ENCODE measurements around the gene SYNE2.
"Not testable (repeated sequence)": the region's sequence is repeated elsewhere in the genome, so short reads cannot be mapped to it uniquely, and the experiment has no call there.

Gene SYNE2, protein sequence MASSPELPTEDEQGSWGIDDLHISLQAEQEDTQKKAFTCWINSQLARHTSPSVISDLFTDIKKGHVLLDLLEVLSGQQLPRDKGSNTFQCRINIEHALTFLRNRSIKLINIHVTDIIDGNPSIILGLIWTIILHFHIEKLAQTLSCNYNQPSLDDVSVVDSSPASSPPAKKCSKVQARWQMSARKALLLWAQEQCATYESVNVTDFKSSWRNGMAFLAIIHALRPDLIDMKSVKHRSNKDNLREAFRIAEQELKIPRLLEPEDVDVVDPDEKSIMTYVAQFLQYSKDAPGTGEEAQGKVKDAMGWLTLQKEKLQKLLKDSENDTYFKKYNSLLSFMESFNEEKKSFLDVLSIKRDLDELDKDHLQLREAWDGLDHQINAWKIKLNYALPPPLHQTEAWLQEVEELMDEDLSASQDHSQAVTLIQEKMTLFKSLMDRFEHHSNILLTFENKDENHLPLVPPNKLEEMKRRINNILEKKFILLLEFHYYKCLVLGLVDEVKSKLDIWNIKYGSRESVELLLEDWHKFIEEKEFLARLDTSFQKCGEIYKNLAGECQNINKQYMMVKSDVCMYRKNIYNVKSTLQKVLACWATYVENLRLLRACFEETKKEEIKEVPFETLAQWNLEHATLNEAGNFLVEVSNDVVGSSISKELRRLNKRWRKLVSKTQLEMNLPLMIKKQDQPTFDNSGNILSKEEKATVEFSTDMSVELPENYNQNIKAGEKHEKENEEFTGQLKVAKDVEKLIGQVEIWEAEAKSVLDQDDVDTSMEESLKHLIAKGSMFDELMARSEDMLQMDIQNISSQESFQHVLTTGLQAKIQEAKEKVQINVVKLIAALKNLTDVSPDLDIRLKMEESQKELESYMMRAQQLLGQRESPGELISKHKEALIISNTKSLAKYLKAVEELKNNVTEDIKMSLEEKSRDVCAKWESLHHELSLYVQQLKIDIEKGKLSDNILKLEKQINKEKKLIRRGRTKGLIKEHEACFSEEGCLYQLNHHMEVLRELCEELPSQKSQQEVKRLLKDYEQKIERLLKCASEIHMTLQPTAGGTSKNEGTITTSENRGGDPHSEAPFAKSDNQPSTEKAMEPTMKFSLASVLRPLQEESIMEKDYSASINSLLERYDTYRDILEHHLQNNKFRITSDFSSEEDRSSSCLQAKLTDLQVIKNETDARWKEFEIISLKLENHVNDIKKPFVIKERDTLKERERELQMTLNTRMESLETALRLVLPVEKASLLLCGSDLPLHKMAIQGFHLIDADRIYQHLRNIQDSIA (N-terminal part only)

DNA sequence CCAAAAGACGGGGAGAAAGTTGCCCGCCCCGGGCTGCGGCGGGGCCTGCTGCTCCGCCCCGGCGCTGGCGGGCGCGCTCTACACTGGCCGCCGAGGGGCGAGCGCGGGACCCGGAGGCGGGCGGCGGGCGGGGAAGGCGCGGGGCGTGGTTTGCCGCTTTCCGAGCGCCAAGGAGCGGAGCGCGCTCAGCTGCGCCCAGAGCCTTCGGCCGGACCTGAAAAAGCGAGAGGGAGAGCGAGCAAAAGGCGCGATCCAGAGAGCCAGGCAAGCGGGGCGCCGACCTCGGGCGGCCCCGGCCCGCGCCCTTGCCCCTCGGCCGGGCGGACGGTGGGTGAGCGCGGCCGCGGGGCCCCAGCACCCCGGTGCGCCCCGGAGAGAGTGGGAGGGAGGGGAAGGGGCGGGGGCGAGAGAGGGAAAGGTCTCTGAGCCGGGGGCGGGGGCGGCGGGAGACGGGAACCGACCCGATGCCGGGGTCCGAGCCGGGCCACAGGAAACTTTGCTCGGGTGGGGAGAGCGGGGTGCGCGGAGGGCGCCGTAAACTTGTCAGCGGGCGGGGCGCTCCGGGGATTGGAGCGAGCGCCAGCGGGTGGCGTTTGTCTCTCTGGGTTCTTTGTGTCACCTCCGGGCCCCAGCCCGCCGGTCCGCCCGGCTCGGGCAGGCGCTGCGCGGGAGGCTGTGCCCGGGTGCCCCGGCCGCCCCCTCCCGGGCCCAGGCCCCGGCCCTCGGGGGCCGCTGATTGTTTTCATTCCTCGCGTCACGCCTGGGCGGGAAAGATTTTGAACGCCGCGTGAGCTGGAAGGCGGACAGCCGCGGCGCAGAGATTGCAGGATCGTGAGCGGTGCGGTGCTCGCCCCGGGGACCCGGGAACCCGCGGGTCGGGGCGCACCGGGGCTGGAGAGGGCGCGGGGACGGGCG lies at the start of gene SYNE2:
Gene SYNE2 (plus strand): TSS at position 188 of the 915 bp plus-strand sequence. CDS start 56,145 bp downstream, outside the sequence.
- DNase-seq (ENCODE audit: low read depth), result peak; percentile 74

DNA sequence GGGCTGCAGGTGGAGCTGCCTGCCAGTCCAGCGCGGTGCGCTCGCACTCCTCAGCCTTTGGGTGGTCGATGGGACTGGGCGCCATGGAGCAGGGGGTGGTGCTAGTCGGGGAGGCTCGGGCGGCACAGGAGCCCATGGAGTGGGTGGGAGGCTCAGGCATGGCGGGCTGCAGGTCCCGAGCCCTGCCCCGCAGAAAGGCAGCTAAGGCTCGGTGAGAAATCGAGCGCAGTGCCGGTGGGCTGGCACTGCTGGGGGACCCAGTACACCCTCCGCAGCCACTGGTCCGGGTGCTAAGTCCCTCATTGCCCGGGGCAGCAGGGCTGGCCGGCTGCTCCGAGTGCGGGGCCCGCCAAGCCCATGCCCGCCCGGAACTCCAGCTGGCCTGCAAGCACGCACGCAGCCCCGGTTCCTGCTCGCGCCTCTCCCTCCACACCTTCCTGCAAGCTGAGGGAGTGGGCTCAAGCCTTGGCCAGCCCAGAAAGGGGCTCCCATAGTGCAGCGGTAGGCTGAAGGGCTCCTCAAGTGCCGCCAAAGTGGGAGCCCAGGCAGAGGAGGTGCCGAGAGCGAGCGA lies 49.5 kb upstream of the SYNE2 start:
- DNase-seq (ENCODE audit: low read depth), result not testable (repeated sequence)

DNA sequence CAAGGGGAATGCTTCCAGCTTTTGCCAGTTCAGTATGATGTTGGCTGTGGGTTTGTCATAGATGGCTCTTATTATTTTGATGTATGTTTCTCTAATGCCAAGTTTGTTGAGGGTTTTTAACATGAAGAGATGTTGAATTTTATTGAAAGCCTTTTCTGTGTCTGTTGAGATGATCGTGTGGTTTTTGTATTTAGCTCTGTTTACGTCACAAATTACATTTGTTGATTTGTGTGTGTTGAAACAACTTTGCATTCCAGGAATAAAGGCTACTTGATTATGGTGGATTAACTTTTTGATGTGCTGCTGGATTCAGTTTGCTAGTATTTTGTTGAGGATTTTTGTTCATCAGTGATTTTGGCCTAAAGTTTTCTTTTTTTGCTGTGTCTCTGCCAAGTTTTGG lies 46.7 kb upstream of the SYNE2 start:
- not testable (repeated sequence) for DNase-seq (ENCODE audit: low read depth)

DNA sequence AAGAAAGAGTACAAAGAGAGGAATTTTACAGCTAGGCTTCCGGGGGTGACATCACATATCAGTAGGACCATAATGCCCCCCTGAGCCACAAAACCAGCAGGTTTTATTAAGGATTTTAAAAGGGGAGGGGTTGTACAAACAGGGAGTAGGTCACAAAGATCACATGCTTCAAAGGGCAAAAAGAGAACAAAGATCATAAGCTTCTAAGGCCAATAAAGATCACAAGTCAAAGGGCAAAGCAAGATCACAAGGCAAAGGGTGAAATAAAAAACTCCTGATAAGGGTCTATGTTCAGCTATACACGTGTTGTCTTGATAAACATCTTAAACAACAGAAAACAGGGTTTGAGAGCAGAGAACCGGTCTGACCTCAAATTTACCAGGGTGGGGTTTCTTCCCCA lies 41.1 kb upstream of the SYNE2 start:
- not testable (repeated sequence) for DNase-seq (ENCODE audit: low read depth)

DNA sequence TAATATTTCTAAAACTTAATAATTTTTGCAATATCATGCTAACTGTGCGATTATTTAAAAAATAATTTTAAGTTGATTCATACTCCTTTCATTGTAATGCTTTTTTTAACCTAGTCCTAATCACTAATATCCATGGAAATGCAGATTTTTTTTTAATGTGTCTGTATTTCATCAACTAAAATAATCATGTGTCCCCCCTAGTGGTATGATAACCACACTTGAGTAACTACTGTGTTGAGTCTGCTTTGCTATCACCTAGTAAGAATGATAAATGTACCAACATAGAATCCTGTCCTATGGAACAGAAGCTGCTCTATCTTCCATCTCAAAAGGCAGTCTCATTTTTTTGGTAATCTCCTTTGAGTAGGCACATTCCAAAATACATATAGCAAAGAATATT lies 19.1 kb upstream of the SYNE2 start:
- no peak for DNase-seq (ENCODE audit: low read depth)

DNA sequence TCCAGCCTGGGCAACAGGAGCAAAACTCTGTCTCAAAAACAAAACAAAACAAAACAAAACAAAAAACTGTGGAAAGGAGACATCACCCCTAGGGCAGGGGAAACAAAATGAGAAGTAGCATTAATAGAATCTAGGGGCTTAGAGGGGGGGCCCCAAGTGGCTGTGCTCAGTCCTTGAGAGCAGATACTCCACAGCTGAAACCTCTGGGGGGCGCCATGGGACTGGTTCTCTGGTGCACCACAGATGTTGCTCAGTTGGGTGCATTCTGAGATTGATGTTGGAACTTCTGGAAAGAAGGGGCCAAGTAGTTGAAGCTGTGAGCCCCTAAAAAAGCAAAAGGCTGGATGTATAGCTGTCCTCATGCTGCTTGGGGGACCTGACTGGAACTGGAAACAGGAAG lies 11.8 kb upstream of the SYNE2 start:
- peak; percentile 35 for DNase-seq (ENCODE audit: low read depth)

DNA sequence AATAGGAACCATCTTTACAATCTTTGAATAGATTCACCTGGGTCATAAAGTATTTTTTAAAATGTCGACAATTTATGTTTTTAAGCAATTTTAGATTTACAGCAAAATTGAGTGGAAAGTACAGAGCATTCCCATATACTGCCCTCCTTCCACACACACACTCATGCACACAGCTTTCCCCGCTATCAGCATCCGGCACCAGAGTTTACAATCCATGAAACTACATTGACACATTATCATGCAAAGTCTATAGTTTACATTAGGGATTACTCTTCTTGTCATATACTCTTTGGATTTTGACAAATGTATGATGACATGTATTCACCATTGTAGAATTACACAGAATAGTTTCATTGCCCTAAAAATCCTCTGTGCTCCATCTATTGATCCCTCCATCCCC lies 9.0 kb upstream of the SYNE2 start:
- DNase-seq (ENCODE audit: low read depth), result no peak

DNA sequence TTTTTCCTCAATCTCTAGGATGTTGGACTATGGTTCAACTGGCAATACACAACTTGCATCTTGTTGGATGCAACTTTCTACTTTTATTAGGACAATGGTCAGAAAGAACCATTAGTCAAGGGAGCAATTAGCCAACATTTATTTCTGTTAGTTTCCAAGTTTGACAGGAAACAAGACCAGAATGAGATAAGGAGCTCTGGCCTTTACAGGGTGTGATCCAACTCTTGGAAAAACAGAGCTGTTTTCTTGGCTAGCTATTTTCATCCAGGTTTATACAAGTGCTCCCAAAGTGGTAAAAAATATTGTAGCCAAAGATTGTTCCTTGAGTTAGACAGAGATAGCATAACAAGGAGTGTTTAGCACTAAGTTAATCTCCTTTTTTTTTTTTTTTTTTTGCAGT lies 3.9 kb upstream of the SYNE2 start:
- no peak for DNase-seq (ENCODE audit: low read depth)

DNA sequence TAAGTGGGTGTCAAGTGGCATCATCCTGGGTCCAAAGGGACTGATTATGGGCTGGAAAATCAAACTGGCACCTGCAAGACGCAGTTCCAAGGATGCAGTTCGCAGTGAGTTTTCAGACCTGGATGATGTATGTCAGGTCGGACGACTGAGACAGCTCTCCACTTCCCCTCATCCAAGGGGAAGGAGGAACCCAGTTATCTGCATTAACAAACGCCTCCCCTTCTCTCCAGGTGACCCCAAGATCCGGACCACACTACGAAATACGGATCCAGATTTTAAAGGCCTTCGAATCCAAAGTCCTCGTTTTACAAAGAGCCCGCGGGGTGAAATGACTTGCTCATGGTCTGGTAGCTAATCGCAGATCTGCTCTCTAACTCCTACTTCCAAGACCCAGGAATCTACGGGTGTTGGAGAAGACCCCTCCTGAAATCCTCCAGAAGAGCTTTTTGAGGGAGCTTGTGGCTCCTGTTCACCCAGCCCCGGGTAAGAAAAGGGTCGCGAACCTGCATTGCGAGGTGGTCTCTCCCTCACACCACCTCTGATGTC lies 460 bp upstream of the SYNE2 start:
- no peak for DNase-seq (ENCODE audit: low read depth)

DNA sequence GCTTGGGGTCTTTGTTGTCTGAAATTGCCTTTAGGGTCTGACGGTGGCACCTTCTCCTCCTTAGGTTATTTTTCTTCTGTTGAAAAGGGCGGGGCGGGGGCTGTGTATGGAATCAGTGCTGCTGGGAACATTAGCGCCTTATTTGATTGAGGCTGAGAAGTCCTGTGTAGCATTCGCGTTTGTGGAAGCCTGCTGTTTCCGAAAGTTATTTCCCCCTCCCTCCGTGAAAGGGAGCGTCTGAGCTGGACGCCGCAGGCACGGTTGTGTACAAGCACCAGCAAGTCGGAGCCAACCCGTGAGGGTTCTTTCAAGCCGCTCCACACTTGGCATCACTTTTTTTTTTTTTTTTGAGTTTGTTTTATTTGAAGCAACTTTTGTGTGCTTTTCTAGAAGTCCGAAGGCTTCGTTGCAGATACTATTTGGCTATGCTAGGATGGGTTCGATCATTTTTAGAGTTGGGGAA lies 1.1 kb downstream of the SYNE2 start:
- peak; percentile 27 for DNase-seq (ENCODE audit: low read depth)

DNA sequence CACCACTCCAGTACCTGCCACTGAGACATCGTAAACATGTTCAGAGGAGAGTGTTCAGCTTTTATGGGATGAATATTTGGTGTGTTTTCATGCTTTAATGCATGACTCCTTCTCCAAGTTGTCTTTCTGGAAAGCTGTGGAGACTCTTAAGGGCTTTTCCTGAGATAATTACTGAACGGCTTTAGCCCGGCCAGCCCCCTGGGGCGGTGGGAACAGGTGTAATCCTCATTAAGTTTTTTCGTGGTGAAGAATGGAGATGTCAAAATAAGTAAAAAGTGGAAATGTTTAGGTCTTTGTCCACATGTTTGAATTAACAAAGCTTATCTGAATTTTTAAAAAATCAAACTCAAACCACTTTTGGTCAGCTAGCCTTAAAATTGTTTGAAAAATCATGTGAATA lies 1.5 kb downstream of the SYNE2 start:
- no peak for DNase-seq (ENCODE audit: low read depth)

DNA sequence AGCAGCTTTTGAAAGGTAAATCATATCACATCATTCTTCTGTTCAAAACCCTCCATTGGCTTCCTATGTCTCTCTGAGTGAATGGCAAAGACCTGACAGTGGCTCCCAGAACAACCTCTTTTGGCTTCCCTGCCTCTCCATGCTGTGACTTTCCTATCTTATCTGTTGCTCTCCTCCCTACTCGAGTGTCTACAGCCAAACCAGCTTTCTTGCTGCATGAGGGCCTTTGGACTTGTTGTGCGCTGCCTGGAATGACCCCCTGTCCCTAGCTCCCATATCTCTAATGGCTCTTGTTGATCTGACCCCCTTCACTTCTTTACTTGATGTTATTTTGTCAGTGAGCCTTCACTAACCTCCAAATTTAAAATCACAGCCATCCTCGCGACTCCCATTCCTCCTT lies 2.5 kb downstream of the SYNE2 start:
- DNase-seq (ENCODE audit: low read depth), result no peak

DNA sequence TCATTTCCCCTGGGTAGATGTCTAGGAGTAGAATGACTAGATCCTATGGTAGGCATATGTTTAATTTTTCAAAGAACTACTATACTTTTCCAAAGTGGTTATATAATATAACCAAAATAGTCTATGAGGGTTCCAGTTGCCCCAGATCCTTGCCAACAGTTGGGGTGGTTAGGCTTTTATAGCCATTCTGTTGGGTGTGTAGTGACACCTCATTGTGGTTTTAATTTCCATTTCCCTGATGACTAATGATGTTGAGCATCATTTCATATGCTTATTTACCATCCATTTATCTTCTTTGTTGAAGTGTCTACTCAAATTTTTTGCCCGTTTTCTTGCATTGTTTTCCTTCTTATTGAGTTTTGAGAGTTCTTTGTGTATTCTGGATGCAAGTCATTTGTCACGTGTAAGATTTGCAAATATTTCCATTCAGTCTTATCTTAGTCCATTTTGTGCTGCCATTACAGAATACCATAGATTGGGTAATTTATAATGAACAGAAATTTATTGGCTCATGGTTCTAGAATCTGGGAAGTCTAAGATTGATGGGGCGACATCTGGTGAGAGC lies 4.7 kb downstream of the SYNE2 start:
- DNase-seq (ENCODE audit: low read depth), result no peak

DNA sequence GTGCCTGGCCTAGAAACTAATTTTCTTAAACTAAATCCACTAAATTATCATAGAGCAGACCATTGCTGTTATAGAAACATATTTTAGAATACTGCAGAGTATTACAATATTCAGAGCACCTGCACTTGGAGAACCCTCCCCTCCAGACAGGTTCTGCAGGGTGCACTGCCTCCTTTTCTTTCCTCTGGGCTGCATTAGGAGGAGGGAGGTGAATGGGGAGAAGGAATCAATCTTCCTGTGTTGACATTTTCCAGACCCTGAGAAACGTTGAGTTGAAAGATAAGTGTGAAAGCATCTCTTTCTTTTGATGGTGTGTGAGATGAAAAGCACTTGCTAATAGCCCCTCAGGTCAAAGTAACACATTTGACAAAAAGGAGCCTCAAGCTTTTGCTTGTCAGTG lies 7.3 kb downstream of the SYNE2 start:
- DNase-seq (ENCODE audit: low read depth), result no peak

DNA sequence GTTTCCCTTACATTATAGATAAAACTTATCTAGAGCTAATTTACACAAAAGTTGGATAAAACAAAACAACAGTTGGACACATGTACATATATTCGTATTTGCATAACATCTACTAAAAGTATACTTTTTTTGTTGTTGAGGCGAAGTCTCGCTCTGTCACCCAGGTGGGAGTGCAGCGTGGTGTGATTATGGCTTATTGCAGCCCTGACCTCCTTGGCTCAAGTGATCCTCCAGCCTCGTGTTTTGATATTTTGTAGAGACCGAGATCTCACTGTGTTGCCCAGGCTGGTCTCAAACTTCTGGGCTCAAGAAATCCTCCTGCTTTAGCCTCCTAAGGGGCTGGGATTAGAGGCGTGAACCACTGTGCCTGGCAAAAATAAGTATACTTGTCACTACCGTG lies 9.4 kb downstream of the SYNE2 start:
- DNase-seq (ENCODE audit: low read depth), result no peak

DNA sequence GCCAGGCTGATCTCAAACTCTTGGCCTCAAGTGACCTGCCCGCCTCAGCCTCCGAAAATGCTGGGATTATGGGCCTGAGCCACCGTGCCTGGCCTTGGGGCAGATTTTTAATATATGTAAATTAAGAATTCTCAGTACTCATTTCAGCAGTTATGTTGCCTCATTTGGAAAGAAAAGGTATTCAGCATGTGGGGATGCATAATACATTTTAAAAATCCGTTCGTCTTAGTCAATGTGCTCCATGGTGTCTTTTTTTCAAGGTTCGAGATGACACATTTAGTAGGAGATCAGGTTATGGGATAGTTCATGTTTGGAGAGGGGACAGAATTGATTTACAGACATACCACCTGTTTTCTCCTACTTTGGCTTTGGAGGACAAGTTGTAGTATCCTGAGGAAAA lies 10.2 kb downstream of the SYNE2 start:
- no peak for DNase-seq (ENCODE audit: low read depth)

DNA sequence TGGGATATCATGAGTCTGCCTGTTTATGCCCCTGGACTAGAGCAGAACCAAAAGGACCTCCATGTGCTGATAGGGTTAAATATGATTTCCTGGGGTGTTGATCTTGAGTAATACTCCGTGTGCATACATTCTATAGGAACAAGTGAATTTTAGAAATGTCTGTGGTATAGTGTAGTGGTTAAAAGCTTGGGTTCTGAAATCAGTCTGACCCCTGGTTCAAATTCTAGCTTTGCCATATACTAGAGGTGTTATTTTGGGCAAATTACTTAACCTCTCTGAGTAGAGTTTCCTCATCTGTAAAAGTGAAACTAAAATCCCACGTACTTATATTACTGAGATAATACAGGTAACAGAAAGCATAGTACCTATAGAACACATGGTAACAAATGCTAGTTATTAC lies 12.0 kb downstream of the SYNE2 start:
- DNase-seq (ENCODE audit: low read depth), result not testable (repeated sequence)

DNA sequence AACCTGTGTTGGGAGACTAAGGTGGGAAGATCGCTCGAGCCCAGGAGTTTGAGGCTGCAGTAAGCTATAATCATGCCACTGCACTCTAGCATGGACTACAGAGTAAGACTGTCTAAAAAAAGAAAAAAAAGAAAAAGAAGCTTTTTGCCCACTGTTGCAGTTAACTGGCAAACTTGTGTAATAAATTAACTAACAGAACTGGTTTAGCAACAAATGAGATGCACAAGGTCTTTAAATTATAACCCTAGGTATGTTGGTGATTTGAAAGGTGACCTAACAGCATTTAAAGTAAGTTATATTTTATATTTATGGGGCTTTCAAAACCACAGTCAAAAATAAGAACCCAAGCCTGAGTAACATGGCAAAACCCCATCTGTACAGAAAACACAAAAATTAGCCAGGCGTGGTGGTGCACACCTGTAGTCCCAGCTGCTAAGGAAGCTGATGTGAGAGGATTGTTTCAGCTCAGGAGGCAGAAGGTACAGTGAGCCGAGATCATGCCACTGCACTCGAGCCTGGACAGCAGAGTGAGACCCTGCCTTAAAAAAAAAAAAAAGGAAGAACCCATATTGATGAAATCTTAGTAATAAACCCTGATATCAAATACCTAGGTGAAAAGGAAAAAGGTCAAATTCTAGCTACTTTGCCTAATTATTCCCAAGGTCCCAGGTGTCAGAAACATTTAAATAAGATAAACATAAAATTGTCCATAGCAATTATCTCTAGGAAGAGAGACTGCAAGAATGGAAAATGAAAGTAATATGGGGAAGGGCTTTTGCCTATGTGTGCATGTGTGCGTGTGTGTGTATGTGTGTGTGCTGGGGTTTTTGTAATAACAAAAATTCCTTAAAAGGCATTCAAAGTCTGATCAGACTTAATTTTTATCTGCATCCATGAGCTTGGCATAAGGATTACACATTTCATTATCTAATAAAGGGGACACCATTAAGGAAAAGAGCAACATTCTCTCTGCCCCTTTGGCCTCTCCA lies 15.4 kb downstream of the SYNE2 start:
- no peak for DNase-seq (ENCODE audit: low read depth)

Data from stimulated activated CD8-positive, alpha-beta memory T cell treated with anti-CD3 and anti-CD28 coated beads, Interleukin-12 subunit alpha, Interleukin-12 subunit beta, amount 100 ng/mL, for 4 hours (primary cell).